K562 (cell line): ENCODE results near the gene SALL2. TPM values are rescaled to one million over a fixed set of nuclear protein-coding genes. Genes with fewer than 3 reads are reported as not detected.

Experiments
- BRF1 ChIP-seq: IDR thresholded peaks from 3 replicates; pipeline ENCODE4 v1.6.1; 2011; ENCODE audit warnings: borderline replicate concordance, mild to moderate bottlenecking; ENCODE audit not compliant: insufficient read length; ENCODE audit errors: extremely low read depth
- C11orf30 ChIP-seq: fragments of 450-650 bp; IDR thresholded peaks from 2 replicates; pipeline ENCODE4 v1.6.1; 2016; ENCODE audit warnings: low read depth, mild to moderate bottlenecking
- CBX2 ChIP-seq: fragments of 200-600 bp; sonication (generic); IDR thresholded peaks from one replicate; pipeline ENCODE4 v1.6.1; 2012; ENCODE audit warnings: mild to moderate bottlenecking, low read length, inconsistent platforms; ENCODE audit not compliant: insufficient read depth, poor library complexity, severe bottlenecking
- ELF4 ChIP-seq: fragments of 450-650 bp; formaldehyde crosslinking; IDR thresholded peaks from 2 replicates; pipeline ENCODE4 v1.4.0; 2022; ENCODE audit warnings: missing genetic modification characterization
- JUN ChIP-seq, 2 experiments: sonication (generic) in 1 of 2; formaldehyde crosslinking in 1 of 2; IDR thresholded peaks; 2 replicates each; pipeline versions ENCODE4 v1.6.1 to v1.8.0; 2012 to 2022; ENCODE audit warnings: borderline replicate concordance in 2 of 2, mild to moderate bottlenecking in 2 of 2, improper control_type of control experiment in 1 of 2, low read depth in 1 of 2, low read length in 1 of 2, missing genetic modification reagents in 1 of 2
- MAFG ChIP-seq: fragments of 450-650 bp; conservative IDR thresholded peaks from 2 replicates; pipeline ENCODE4 v1.6.1; 2016; ENCODE audit warnings: missing genetic modification characterization, missing compliant biosample characterization
- MEF2A ChIP-seq: IDR thresholded peaks from 2 replicates; pipeline ENCODE4 v1.6.1; 2011; ENCODE audit warnings: low read depth, mild to moderate bottlenecking, low read length, moderate library complexity; ENCODE audit not compliant: control insufficient read depth
- MYC ChIP-seq, 2 experiments: fragments of 250-450 bp in 1 of 2; sonication (Bioruptor Pico) in 1 of 2; IDR thresholded peaks; 2 replicates each; pipeline versions ENCODE4 v1.5.1 to v1.6.1; 2012 to 2021; ENCODE audit warnings: low read depth in 2 of 2, borderline replicate concordance in 1 of 2, improper control_type of control experiment in 1 of 2, low read length in 1 of 2, mild to moderate bottlenecking in 1 of 2, moderate library complexity in 1 of 2
- MYNN ChIP-seq, 2 experiments: sonication (generic); formaldehyde crosslinking in 1 of 2; IDR thresholded peaks; 2 replicates each; pipeline versions ENCODE4 v1.5.0 to v1.6.1; 2016 to 2020; ENCODE audit warnings: antibody characterized with exemption in 1 of 2, missing genetic modification reagents in 1 of 2
- NFATC3 ChIP-seq: fragments of 450-650 bp; IDR thresholded peaks from 2 replicates; pipeline ENCODE4 v1.6.1; 2017; ENCODE audit warnings: mild to moderate bottlenecking
- NFIC ChIP-seq: fragments of 450-650 bp; IDR thresholded peaks from 2 replicates; pipeline ENCODE4 v1.6.1; 2017; ENCODE audit warnings: mild to moderate bottlenecking, inconsistent platforms
- ZNF239 ChIP-seq: fragments of 250-450 bp; sonication (Bioruptor Pico); IDR thresholded peaks from 2 replicates; pipeline ENCODE4 v1.4.0; 2020; ENCODE audit warnings: mild to moderate bottlenecking
- ZNF263 ChIP-seq: sonication (generic); formaldehyde crosslinking; IDR thresholded peaks from 2 replicates; pipeline ENCODE4 v1.8.0; 2022; ENCODE audit warnings: mild to moderate bottlenecking, missing genetic modification reagents, borderline replicate concordance
- ZNF75A ChIP-seq: fragments of 450-650 bp; formaldehyde crosslinking; IDR thresholded peaks from 2 replicates; pipeline ENCODE4 v1.4.0; 2020; ENCODE audit warnings: mild to moderate bottlenecking
- polyA plus RNA-seq, 8 experiments: library from polyadenylated mRNA; depleted of rRNA in 4 of 8; stranded (reverse) in 5 of 8; unstranded in 3 of 8; fragments of >200 nt; fragmentation: Nextera tagmentation in 2 of 8; fragmentation: Illumina TruSeq in 1 of 8; extraction: Ambion mirVana in 2 of 8; extraction: Trizol in 1 of 8; gene quantifications; 2 replicates each; pipeline versions ENCODE4 v1.2.1 to v1.2.3, GENCODE V29; 2011 to 2014; ENCODE audit warnings: inconsistent platforms in 1 of 8, missing spikeins in 1 of 8
- total RNA-seq, 7 experiments: library from RNA; depleted of rRNA in 6 of 7; stranded (reverse); fragments of >200 nt in 6 of 7; fragmentation: Illumina TruSeq in 2 of 7; extraction: Trizol in 2 of 7; gene quantifications; 2 replicates each; pipeline versions ENCODE4 v1.2.1 to v1.2.3, GENCODE V29; 2011 to 2021; ENCODE audit warnings: low replicate concordance in 1 of 7
- TF ChIP-seq, protein P1 (sequence below): sonication (generic); formaldehyde crosslinking; IDR thresholded peaks from 2 replicates; pipeline ENCODE4 v1.8.1; 2023; ENCODE audit warnings: mild to moderate bottlenecking, missing genetic modification reagents

SALL2 gene
- total and polyA plus RNA-seq, 9 of the 15 experiments (the other 6 are each of a cell fraction or from before 2014, with no cell fraction given) = 6.6 to 30.4 (median 12.9) TPM

DNA sequence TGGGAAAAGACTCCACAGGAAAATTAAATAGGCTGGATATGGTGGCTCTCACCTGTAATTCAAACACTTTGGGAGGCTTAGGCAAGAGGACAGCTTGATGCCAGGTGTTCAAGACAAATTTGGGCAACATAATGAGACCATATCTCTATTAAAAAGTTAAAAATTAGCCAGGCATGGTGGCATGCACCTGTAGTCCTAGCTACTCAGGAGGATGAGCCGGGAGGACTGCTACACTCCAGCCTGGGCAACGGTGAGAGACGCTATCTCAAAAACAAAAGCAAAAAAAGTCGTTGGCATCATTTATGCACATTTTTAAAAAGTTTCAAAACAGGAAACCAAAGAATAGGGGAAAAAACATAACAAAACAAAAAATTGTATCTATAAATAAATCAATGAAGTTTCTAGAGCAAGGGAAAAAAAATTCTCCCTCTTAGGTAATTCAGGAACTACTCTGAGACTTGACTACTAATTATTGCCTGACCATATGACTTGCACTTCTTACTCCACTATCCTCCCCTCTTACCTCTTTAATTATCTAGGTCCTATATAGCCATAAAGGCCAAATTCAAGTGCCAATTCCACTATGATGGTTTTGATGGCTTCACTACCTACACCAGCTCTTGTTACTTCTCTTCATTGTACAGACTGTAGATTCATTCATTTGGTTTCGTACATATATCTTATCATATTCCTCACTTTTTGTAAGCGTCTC lies 16.6 kb downstream of the SALL2 start (continued):
- peak; percentile 30; the same call in 1 of the 2 replicates for TF ChIP-seq MAFG (tag)
- peak; percentile 51; the same call in 1 of the 2 replicates for TF ChIP-seq C11orf30
- TF ChIP-seq MEF2A = no peak
- TF ChIP-seq MYC (IDR thresholded peaks at IDR 0.05; ENCODE audit: low read depth, low read length) = no peak
- TF ChIP-seq MYC (CRISPR knock-in tag; IDR thresholded peaks at IDR 0.05; ENCODE audit: borderline replicate concordance, low read depth) = no peak
- TF ChIP-seq, protein P1, sequence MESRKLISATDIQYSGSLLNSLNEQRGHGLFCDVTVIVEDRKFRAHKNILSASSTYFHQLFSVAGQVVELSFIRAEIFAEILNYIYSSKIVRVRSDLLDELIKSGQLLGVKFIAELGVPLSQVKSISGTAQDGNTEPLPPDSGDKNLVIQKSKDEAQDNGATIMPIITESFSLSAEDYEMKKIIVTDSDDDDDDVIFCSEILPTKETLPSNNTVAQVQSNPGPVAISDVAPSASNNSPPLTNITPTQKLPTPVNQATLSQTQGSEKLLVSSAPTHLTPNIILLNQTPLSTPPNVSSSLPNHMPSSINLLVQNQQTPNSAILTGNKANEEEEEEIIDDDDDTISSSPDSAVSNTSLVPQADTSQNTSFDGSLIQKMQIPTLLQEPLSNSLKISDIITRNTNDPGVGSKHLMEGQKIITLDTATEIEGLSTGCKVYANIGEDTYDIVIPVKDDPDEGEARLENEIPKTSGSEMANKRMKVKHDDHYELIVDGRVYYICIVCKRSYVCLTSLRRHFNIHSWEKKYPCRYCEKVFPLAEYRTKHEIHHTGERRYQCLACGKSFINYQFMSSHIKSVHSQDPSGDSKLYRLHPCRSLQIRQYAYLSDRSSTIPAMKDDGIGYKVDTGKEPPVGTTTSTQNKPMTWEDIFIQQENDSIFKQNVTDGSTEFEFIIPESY (CRISPR knock-in tag) = no peak
- no peak for TF ChIP-seq BRF1
- TF ChIP-seq NFATC3 = no peak
- TF ChIP-seq ELF4 (CRISPR knock-in tag) = no peak
- no peak for TF ChIP-seq ZNF239
- no peak for TF ChIP-seq NFIC
- no peak for TF ChIP-seq CBX2
- TF ChIP-seq JUN (IDR thresholded peaks at IDR 0.05; ENCODE audit: borderline replicate concordance, low read depth, low read length) = no peak
- no peak for TF ChIP-seq JUN (CRISPR knock-in tag; IDR thresholded peaks at IDR 0.05; ENCODE audit: borderline replicate concordance)
- TF ChIP-seq ZNF75A (CRISPR knock-in tag) = no peak
- TF ChIP-seq MYNN (IDR thresholded peaks at IDR 0.05) = no peak
- TF ChIP-seq MYNN (CRISPR knock-in tag; IDR thresholded peaks at IDR 0.05) = no peak
- no peak for TF ChIP-seq ZNF263 (CRISPR knock-in tag)
- TF ChIP-seq, all 486 proteins: peak for 6
